Astrocyte of the cerebellum (primary cell): ENCODE measurements around the gene WDR43.

Experiments
- DNase-seq: peaks from one replicate; pipeline ENCODE4 v3.0.0-alpha.2; 2011; ENCODE audit warnings: low read depth
- H3K4me3 ChIP-seq: 2 replicates; pipeline ENCODE4 v1.5.1; 2011; ENCODE audit warnings: mild to moderate bottlenecking, low read depth, low read length, moderate library complexity
- in situ Hi-C: cut with HindIII; loops from 2 replicates; pipeline ENCODE4 v1.10.0; 2017; ENCODE audit warnings: low sequenced_read_pairs
- TF ChIP-seq, protein P1 (sequence below): IDR thresholded peaks from 2 replicates; pipeline ENCODE4 v1.5.1; 2012; ENCODE audit warnings: low read length, low read depth, moderate library complexity, mild to moderate bottlenecking; ENCODE audit errors: missing control alignments

WDR43 gene

DNA sequence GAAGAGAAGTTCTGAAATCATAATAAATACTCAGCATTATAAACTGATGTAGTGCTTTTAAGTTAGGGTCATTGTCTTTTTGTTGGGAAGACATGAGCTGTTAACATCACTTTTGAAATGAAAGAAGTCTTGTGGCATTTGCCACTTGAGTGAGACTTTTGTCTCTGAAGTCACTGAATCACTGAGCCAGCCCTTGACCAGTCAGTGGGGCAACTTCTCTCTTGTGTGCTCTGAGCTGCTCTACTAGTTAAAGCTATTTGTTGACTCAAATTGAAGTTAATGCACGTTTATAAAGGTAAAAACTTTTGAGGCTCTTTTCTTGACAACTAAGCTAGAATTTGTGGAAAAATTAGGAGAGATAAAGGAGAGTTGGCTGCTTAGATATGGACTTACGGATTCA, 6.7 kb downstream of the WDR43 start:
- in situ Hi-C loops: no loop called here
- H3K4me3 ChIP-seq: no peak overlapping the region
- TF ChIP-seq, protein P1, sequence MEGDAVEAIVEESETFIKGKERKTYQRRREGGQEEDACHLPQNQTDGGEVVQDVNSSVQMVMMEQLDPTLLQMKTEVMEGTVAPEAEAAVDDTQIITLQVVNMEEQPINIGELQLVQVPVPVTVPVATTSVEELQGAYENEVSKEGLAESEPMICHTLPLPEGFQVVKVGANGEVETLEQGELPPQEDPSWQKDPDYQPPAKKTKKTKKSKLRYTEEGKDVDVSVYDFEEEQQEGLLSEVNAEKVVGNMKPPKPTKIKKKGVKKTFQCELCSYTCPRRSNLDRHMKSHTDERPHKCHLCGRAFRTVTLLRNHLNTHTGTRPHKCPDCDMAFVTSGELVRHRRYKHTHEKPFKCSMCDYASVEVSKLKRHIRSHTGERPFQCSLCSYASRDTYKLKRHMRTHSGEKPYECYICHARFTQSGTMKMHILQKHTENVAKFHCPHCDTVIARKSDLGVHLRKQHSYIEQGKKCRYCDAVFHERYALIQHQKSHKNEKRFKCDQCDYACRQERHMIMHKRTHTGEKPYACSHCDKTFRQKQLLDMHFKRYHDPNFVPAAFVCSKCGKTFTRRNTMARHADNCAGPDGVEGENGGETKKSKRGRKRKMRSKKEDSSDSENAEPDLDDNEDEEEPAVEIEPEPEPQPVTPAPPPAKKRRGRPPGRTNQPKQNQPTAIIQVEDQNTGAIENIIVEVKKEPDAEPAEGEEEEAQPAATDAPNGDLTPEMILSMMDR: no peak
- no peak for DNase-seq

DNA sequence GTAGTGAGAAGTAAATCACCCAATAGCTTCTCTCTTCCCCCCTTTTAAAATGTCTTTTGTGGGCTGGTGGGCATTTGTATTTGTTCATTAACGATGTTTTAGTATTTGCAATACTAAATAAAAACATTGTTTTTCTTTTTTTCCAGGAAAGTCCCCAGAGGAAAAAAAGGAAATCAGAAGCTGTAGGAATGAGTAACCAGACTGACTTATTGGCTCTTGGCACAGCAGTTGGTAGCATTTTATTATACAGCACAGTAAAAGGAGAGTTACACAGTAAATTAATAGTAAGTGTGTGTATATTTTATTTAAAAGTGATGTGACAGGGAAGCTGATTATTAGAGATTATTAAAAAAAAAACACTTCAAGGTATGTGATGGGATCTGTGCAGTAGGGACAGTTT, 7.4 kb downstream of the WDR43 start:
- no peak for DNase-seq
- TF ChIP-seq, protein P1: no peak
- no peak overlapping the region for H3K4me3 ChIP-seq
- in situ Hi-C loops: no loop called here

DNA sequence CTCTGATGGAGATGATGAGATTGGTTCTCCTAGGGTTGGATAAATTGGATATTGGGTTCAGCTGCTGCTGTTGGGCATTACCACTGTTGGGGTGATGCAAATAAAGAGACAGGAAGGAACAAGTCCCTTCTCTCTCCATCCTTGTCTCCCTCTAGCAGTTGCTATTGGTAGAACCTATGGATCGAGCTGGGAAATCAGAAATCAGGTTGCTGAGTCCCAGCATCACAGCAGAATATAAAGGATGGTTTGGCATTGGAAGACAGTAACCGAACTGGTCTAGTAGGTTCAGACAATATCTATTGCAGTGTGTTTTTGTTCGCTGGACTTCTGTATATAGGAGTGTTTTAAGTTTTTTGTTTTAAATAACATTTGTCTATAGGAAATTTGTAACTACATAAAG, 8.1 kb downstream of the WDR43 start:
- DNase-seq: no peak
- TF ChIP-seq, protein P1: no peak
- in situ Hi-C loops: no loop called here
- no peak overlapping the region for H3K4me3 ChIP-seq

DNA sequence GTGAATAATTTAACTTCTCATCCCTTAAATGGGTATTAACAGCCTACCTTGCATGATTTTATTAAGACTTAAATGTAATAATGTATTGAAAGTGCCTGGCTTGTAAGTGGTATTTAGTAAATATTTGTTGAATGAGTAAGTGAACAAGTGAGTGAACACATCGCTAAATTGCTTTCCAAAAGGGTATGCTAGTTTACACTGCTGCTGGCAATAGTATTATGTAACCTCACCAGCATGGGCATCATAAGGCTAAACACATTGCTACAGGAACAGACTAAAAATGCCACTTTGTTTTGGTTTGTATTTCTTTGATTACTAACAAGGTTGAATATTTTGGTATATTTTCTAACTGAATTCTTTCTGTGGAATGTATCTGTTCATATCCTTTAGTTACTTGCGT, 9.8 kb downstream of the WDR43 start:
- in situ Hi-C loops: no loop called here
- TF ChIP-seq, protein P1: no peak
- DNase-seq: no peak
- no peak overlapping the region for H3K4me3 ChIP-seq

DNA sequence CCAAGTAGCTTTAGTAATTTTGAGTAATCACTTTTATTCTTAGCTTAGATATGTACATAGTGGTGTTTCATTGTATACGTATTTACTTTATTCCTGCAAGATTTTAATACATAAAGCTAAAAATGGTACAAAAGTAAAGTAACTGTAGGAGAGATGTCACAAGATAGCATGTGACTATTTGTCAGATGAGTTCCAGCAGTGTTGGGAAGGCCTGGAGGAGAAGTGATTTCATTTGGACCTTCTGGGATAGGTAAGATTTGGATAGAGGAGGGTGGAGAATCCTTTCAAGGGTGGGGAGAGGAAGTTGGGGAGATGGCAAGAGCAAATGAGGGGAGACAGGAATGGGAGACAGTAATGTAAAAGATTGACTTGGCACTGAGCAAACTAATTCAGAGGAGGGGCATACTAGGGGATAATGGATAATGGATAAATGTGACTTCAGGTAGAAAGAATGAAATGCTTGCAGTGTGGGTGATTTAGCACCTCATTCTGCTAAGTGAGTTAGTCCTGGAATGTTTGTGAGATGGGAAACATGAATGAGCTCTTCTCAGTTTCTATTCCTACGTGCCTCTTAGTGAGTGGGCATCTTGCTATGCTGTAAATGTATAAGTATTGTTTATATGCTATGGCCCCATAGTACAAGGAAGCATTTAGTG, 10.5 kb downstream of the WDR43 start:
- TF ChIP-seq, protein P1: no peak
- H3K4me3 ChIP-seq: no peak overlapping the region
- in situ Hi-C loops: no loop called here
- DNase-seq: no peak

DNA sequence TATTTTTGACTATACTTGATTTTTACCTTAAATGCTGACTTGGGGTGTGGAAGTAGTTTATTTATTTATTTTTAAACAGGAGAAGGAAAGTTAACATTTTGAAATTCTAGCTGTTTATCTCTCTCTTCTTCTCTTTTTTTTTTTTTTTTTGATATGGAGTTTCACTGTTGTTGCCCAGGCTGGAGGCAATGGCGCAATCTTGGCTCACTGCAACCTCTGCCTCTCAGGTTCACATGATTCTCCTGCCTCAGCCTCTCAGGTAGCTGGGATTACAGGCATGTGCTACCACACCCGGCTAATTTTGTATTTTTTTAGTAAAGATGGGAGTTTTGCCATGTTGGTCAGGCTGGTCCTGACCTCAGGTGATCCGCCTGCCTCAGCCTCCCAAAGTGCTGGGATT, 11.1 kb downstream of the WDR43 start:
- no peak for DNase-seq
- H3K4me3 ChIP-seq: no peak overlapping the region
- TF ChIP-seq, protein P1: no peak
- in situ Hi-C loops: no loop called here
